ENCODE measurements around the gene ANKS3. TPM values are rescaled to one million over a fixed set of nuclear protein-coding genes. Genes with fewer than 3 reads are reported as not detected.

Gene ANKS3
- total and polyA plus RNA-seq, 2 donors (not counting 3 experiments of a cell fraction or from before 2014, with no cell fraction given) = 13.9 to 24.0 TPM

- dilution Hi-C loops (cut with MboI; ENCODE audit: extremely low pct_ligation_motif_present, low sequenced_read_pairs) (no loop called here), intact Hi-C loops (cut with micrococcal nuclease) (no loop called here)
- no peaks in the 10 kb centered on the region for H4K20me1 ChIP-seq (replicated peaks; ENCODE audit: control insufficient read depth, extremely low read depth, insufficient read depth, low read length)
- DNase-seq (ENCODE audit: low read depth, low spot score) = no peak
- CTCF ChIA-PET = no interaction called here
- TF ChIP-seq MYC (IDR thresholded peaks at IDR 0.05; ENCODE audit: low read depth, low read length) (no peak), CTCF (IDR thresholded peaks at IDR 0.05; ENCODE audit: extremely low read depth in 1 of 2, insufficient read depth in 1 of 2, low read depth in 1 of 2, low read length in 2 of 2) (no peak), JUN (IDR thresholded peaks at IDR 0.05; ENCODE audit: borderline replicate concordance, insufficient read depth, insufficient read length, low read depth) (no peak), FOS (IDR thresholded peaks at IDR 0.05; ENCODE audit: borderline replicate concordance, insufficient read depth, low read length) (no peak), GATA2 (IDR thresholded peaks at IDR 0.05; ENCODE audit: insufficient read depth, insufficient read length, low read depth, low read length) (no peak), EZH2 (IDR thresholded peaks at IDR 0.05; ENCODE audit: borderline replicate concordance, low read depth, low read length, severe bottlenecking) (no peak), POLR2AphosphoS5 (IDR thresholded peaks at IDR 0.05; ENCODE audit: insufficient read depth, low read depth, low read length) (no peak), POLR2A (IDR thresholded peaks at IDR 0.05; ENCODE audit: low read depth, low read length) (no peak)
- TF ChIP-seq, protein P1, sequence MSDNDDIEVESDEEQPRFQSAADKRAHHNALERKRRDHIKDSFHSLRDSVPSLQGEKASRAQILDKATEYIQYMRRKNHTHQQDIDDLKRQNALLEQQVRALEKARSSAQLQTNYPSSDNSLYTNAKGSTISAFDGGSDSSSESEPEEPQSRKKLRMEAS (IDR thresholded peaks at IDR 0.05; ENCODE audit: insufficient read depth, insufficient read length) = no peak
- H3K4me2 ChIP-seq (ENCODE audit: insufficient read depth, low read length) = no peak overlapping the region
- H3K9ac ChIP-seq (replicated peaks; ENCODE audit: extremely low read depth, insufficient read depth, low read length) = no peak overlapping the region
- H3K27ac ChIP-seq (ENCODE audit: insufficient read depth, low read depth, low read length) = no peak overlapping the region
- H2AFZ ChIP-seq (ENCODE audit: low read depth, low read length) = no peak overlapping the region
- no TSS peak for BruUV-seq (replicated peaks)
- peaks cover 8 to 22% of the 10 kb centered on the region in 2 experiments for H3K36me3 ChIP-seq (ENCODE audit: control insufficient read depth in 2 of 2, extremely low read depth in 1 of 2, insufficient read depth in 2 of 2, low read length in 2 of 2)
- peaks cover 2% of the 10 kb centered on the region for H3K79me2 ChIP-seq (ENCODE audit: control insufficient read depth, insufficient read depth, low read length)
- no peaks in the 10 kb centered on the region for H3K9me3 ChIP-seq (replicated peaks; ENCODE audit: control insufficient read depth, insufficient read depth, low read length)
- no peaks in the 10 kb centered on the region for H3K9me1 ChIP-seq (replicated peaks; ENCODE audit: control insufficient read depth, extremely low read depth, insufficient read depth, low read length)
- no peak for FAIRE-seq
- H3K4me1 ChIP-seq (ENCODE audit: control insufficient read depth, extremely low read depth, insufficient read depth, low read length) = no peaks in the 10 kb centered on the region
- H3K27me3 ChIP-seq (ENCODE audit: control insufficient read depth in 2 of 2, insufficient read depth in 2 of 2, low read length in 2 of 2) = no peaks in the 10 kb centered on the region
- POLR2A ChIA-PET = no interaction called here
- H3K4me3 ChIP-seq (replicated peaks in 1 of 3; ENCODE audit: insufficient read depth in 1 of 3, low read depth in 1 of 3, low read length in 3 of 3) = no peak overlapping the region
Measured at GRCh38 chr16:4750896-4751295, 16.8 kb upstream of the ANKS3 start.
